Activated CD8-positive, alpha-beta memory T cell treated with anti-CD3 and anti-CD28 coated beads for 36 hours (primary cell): ENCODE measurements around the gene THAP3. TPM values are rescaled to one million over a fixed set of nuclear protein-coding genes. Genes with fewer than 3 reads are reported as not detected.

Experiments used
- CTCF ChIA-PET: fragments of 350-600 bp; sonication (Branson Sonifier 250); formaldehyde crosslinking; loops from one replicate; lab custom pipeline; 2021; ENCODE audit warnings: antibody characterized with exemption; lab: Charles Lee
- POLR2A ChIA-PET: fragments of 350-600 bp; sonication (Branson Sonifier 250); formaldehyde crosslinking; loops from one replicate; lab custom pipeline; 2021; ENCODE audit warnings: antibody characterized with exemption; lab: Charles Lee
- total RNA-seq, 2 experiments: library from RNA; stranded (reverse); gene quantifications; one replicate each; pipeline ENCODE4 v1.2.3, GENCODE V29; 2021

Gene THAP3
- total RNA-seq, 2 experiments from 2014 or later, result 22.1 to 23.1 TPM

- CTCF ChIA-PET, result interaction anchor here (1.4 to 4.2 kb wide), 3 partner anchors 11 to 46 kb away, joined by 3 to 17 read pairs (median 10); partner anchors contain the start of genes NOL9, TAS1R1 and THAP3
- POLR2A ChIA-PET, result interaction anchor here (0.7 to 3.5 kb wide), 6 partner anchors 10 to 48 kb away, joined by 3 to 20 read pairs (median 11); partner anchors contain the start of genes NOL9, PHF13, TAS1R1 and ZBTB48
These were observed 23.4 kb upstream of the THAP3 start for GRCh38 chr1:6601049-6601922.

DNA sequence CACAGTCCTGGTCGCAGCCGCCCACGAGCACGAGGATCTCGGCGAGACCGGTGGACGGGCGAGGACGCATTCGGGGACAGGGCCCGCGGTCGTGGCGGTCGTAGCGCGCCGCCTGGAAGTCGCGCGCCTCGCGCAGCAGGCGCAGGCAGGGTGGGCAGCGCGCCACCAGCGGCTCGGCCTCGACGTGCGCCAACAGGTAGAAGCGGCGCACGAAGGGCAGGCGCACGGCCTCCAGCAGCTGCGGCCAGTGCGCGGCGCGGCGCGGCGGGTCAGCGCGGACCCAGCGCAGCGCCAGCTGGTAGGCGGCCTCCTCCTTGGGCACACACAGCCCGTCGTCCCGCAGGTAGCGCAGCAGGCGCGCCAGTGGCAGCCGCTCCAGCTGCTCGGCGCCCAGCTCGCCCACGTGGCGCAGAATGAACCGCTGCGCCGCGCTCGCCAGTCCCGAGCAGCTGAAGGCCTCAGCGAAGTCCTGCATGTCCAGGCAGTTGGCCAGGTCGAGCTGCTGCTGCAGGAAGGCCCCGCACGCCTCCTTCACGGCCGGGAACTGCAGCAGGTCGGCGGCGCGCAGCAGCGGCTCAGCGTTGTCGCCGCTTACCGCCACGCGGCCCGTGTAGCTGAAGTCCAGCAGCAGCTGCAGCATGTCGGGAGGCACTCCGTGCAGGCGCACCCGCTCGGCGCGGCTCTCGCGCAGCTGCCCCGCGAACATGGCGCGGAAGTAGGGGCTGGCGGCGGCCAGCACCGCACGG, 22.6 kb upstream of the THAP3 start:
- ChIA-PET POLR2A (interaction anchor here (0.7 to 3.5 kb wide), 6 partner anchors 10 to 48 kb away, joined by 3 to 20 read pairs (median 11); partner anchors contain the start of genes NOL9, PHF13, TAS1R1 and ZBTB48), CTCF (interaction anchor here (0.7 to 4.2 kb wide), 5 partner anchors 10 to 67 kb away, joined by 3 to 17 read pairs (median 4); partner anchors contain the start of genes NOL9, TAS1R1, THAP3 and ZBTB48)

DNA sequence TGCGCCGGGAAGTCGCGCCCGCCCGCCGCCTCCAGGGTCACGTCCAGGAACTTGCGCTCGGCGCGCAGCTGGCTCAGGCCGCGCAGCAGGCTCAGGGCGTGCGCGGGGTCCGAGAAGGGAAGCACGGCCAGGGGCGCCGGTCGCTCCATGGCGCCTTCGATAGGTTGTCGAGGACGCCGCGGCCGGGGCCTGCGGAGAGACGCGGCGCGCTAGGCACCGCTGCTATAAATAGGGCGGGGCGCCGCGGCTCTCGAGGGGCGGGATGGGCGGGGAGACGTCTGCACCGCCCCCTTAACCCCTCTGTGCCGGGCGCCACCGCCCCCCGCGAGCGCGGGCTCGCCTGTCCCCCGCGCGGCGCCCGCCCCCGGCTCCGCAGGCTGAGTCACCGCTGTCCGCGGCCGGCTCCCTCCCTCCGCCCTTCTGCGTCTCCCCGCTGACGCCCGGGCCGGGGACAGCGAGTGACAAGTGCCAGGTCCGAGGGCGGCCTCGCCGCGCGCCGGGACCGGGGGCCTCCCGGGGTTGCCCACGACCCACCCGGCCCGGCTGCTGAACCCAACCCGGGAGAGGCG, 21.9 kb upstream of the THAP3 start, which contains the start of gene KLHL21:
TSS of gene KLHL21 (minus strand) at position 201 of the 569 bp plus-strand sequence. CDS start at position 149, 52 bp downstream.
- POLR2A ChIA-PET, result interaction anchor here (0.5 to 3.5 kb wide), 12 partner anchors 9 to 139 kb away, joined by 3 to 20 read pairs (median 4); partner anchors contain the start of genes DNAJC11, NOL9, PHF13 and TAS1R1
- CTCF ChIA-PET, result interaction anchor here (0.7 to 4.2 kb wide), 5 partner anchors 9 to 66 kb away, joined by 3 to 17 read pairs (median 4); partner anchors contain the start of genes NOL9, TAS1R1, THAP3 and ZBTB48

DNA sequence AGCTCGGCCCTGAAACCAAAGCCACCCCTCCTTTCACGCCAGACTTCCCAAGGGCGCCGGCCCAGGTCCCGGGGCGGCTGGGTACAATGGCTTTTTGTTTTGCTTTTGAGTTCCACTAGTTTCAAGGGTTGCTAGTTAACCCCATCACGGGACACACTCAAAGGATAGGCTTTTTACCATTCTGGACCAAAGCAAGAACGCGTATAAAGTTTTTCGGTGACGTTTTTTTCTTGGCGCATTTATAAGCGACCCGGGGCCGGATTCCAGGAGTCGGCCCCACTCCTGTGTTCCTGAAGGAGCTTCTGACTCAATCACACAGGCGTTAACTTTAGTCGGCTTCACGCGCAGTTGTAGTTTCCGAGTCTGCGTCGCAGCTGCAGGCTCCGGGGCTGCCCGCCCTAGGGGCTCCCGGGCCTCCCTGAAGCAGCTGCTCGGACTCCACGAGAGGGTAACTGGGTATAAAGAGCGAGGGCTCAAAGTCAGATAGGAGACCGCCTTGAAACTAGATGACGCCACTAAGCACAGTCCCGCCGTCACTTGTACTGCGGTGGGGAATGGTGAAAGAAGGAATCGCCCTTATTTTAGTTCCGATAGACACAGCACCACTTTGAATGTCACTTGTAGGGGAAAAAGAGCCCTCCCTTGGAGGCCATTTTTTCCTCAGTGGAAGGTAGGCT, 21.3 kb upstream of the THAP3 start:
- ChIA-PET CTCF (interaction anchor here (1.1 to 4.2 kb wide), 5 partner anchors 9 to 49 kb away, joined by 4 to 17 read pairs (median 4); partner anchors contain the start of genes NOL9, TAS1R1 and ZBTB48), POLR2A (interaction anchor here (0.5 to 3.5 kb wide), 9 partner anchors 9 to 138 kb away, joined by 3 to 20 read pairs (median 4); partner anchors contain the start of genes DNAJC11, NOL9, PHF13 and TAS1R1)

DNA sequence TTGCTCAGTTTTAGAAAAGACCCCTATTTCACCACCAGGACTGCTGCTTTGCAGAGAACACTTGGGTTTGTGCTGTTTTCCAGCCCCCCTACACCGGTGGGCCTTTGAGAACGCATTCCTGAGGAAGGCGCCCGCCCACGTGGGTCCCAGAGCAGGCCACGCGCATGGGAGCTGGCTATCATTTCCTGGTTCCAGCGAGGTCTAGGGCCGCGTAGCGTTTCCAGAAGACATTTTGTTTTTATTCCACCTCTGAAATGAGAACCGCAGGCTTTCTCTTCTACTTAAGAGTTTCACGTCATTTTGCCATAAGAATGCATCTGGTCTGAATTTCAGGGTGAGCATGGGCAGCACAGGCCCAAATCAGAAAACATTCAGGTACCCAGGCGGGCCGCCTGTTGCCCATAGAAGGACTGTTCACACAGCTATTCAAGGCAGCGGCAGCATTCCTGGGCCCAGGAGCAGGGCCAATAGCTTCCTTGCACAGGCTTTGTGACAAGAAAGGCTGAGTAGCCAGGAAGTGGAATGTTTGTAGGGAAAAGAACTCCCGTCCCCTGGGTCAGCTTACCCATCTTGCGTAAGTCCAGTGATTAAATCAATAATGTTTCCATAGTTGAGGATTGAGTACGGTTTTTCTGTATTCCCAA, 20.6 kb upstream of the THAP3 start:
- POLR2A ChIA-PET, result interaction anchor here (0.9 to 3.5 kb wide), 7 partner anchors 8 to 98 kb away, joined by 3 to 20 read pairs (median 4); partner anchors contain the start of genes DNAJC11, NOL9, PHF13 and TAS1R1

GRCh38 chr1:6612641-6613360, 11.9 kb upstream of the THAP3 start:
- ChIA-PET POLR2A (interaction anchor here (1.6 to 2.1 kb wide), 3 partner anchors 9 to 12 kb away, joined by 7 to 8 read pairs (median 7); partner anchors contain the start of gene KLHL21), CTCF (interaction anchor here (1.5 kb wide), 1 partner anchor 10 kb away, joined by 10 read pairs; the partner anchor contains the start of gene KLHL21)

More for the DNA sequence above, 20.6 kb upstream of the THAP3 start:
- CTCF ChIA-PET, result interaction anchor here (1.1 to 4.2 kb wide), 3 partner anchors 12 to 49 kb away, joined by 4 to 17 read pairs (median 4); partner anchors contain the start of genes NOL9 and TAS1R1

DNA sequence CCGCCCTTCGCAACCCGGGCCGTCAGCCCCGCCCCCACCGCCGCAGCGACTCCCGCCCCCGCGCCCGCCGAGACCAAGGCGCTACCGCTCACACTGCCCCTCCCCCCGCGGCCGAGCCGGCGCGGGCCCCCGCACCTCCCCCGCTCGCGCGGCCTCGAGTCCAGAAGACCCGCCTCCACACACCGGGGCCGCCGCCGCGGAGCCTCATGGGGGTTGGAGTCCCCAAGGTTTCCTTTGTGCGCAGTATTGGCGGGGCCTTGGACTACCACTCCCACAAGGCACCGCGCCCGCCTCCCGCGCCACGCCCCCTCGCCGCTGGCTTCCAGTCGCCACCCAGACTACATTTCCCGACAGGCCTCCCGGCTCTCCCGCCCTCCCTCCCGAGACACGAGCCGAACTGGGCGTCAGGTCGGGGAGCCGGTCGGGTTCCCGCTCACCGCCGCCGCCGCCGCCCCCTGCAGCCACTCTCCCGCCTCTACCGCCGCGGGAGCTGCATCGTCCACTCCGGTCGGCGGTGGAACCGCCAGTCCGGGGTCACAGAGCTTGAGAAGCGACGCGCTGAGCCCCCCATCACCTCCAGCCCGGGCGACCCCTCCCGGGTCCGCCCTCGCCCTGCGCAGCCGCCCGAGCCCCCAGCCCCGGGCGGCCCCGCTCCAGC, 11.2 kb upstream of the THAP3 start, which contains the start of gene PHF13:
TSS of gene PHF13 (plus strand) at position 371 of the 658 bp plus-strand sequence. CDS start 336 bp downstream, outside the sequence.
- ChIA-PET POLR2A (interaction anchor here (0.7 to 1.1 kb wide), 2 partner anchors 11 to 59 kb away, joined by 3 to 20 read pairs; partner anchors contain the start of genes KLHL21 and NOL9), CTCF (no interaction called here)

GRCh38 chr1:6614019-6614928, 10.4 kb upstream of the THAP3 start:
- CTCF ChIA-PET, result no interaction called here
- POLR2A ChIA-PET, result interaction anchor here (0.7 to 1.1 kb wide), 2 partner anchors 12 to 60 kb away, joined by 3 to 20 read pairs; partner anchors contain the start of genes KLHL21 and NOL9

GRCh38 chr1:6614929-6615785, 9.5 kb upstream of the THAP3 start:
- ChIA-PET CTCF (interaction anchor here (1.0 kb wide), 1 partner anchor 11 kb away, joined by 4 read pairs; no protein-coding TSS in a partner anchor), POLR2A (interaction anchor here (0.7 kb wide), 1 partner anchor 9 kb away, joined by 4 read pairs; the partner anchor contains the start of gene THAP3)

- ChIA-PET CTCF (no interaction called here), POLR2A (no interaction called here)
These were observed 5.6 kb upstream of the THAP3 start for GRCh38 chr1:6619045-6619444.

DNA sequence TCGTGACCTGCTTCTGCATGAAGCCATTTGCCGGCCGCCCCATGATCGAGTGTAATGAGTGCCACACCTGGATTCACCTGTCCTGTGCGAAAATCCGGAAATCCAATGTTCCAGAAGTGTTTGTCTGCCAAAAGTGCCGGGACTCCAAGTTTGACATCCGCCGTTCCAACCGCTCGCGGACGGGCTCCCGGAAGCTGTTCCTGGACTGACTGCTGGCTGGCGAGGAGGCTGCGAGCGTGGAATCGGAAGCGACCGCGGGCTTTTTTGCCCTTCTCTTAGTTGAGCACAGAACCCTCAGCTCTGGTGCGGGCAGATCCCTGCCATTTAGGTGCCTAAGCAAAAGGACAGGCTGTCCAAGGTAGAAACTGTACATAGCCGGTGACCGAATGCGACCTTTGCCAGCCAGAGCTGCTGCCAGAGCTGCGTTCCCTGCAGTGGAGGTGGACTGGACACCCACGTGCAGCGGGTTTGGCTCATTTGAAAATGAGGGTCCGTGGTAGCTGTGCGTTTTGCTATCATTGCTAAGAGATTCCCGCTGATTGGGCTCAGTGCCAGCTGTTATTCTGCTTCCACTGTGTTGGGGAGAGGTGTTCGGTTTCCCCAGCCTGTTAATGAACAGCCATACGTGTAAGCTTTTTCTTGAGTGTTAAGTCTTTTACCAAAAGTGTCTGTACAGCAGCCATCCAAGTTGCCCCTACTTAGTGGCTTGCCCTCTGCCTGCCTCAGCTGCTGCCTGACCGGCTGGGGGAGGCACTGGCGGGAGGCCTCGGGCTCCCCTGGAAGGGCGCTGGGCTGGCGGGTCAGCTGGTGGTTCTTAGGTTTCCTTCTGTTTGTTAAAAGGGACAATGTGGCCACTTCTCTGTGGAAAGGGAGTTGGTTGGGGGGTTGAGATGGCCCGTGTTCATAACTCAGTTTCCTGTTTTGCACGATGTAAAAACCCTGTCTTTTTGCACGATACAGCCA, 3.0 kb upstream of the THAP3 start:
- CTCF ChIA-PET, result no interaction called here
- POLR2A ChIA-PET, result interaction anchor here (0.6 kb wide), 2 partner anchors 19 to 55 kb away, joined by 3 to 5 read pairs; no protein-coding TSS in a partner anchor

GRCh38 chr1:6622396-6623152, 2.1 kb upstream of the THAP3 start:
- ChIA-PET CTCF (no interaction called here), POLR2A (interaction anchor here (0.6 to 1.1 kb wide), 2 partner anchors 20 to 54 kb away, joined by 3 to 5 read pairs; partner anchors contain the start of gene KLHL21)
